ENCODE results near the gene RPS19BP1.

GRCh38 chr22:39525658-39525975 lies 6.9 kb downstream of the RPS19BP1 start:
- TF ChIP-seq EZH2 (IDR thresholded peaks at IDR 0.05; ENCODE audit: borderline replicate concordance, insufficient read depth, low read depth, low read length, poor library complexity, severe bottlenecking) (no peak), CTCF (IDR thresholded peaks at IDR 0.05) (no peak)

Data from B cell (primary cell).